Nephron progenitor cell (in vitro differentiated cells): Measurements from ENCODE around the gene KLHL29.

ENCODE experiments used
- DNase-seq: peaks from one replicate; pipeline ENCODE4 v3.0.0; 2021
- H3K27ac Mint-ChIP-seq: 2 replicates; pipeline ENCODE4 v1.8.0; 2021; ENCODE audit warnings: mild to moderate bottlenecking, moderate library complexity, mixed read lengths
- H3K27me3 Mint-ChIP-seq: 2 replicates; pipeline ENCODE4 v1.8.0; 2021; ENCODE audit warnings: mild to moderate bottlenecking, low read depth, mixed read lengths; ENCODE audit not compliant: poor library complexity
- H3K36me3 Mint-ChIP-seq: 2 replicates; pipeline ENCODE4 v1.8.0; 2021; ENCODE audit warnings: low read depth, mixed read lengths
- H3K4me1 Mint-ChIP-seq: 2 replicates; pipeline ENCODE4 v1.8.0; 2021; ENCODE audit warnings: mixed read lengths
- H3K4me3 Mint-ChIP-seq: 2 replicates; pipeline ENCODE4 v1.8.0; 2021; ENCODE audit warnings: mild to moderate bottlenecking, moderate library complexity, mixed read lengths
- H3K9me3 Mint-ChIP-seq: 2 replicates; pipeline ENCODE4 v1.8.0; 2021; ENCODE audit warnings: mild to moderate bottlenecking, moderate library complexity, mixed read lengths
- CTCF ChIP-seq: fragments of 200-600 bp; sonication (generic); IDR thresholded peaks from 2 replicates; pipeline ENCODE4 v1.5.0; 2021; ENCODE audit warnings: antibody characterized with exemption

KLHL29 gene

GRCh38 chr2:23468474-23469141 is 83.6 kb downstream of the KLHL29 start:
- H3K27ac Mint-ChIP-seq, result no peak overlapping the region
- peaks cover 40% of the 10 kb centered on the region for H3K4me1 Mint-ChIP-seq

GRCh38 chr2:23469142-23469540 is 84.2 kb downstream of the KLHL29 start:
- DNase-seq, result no peak
- no peak for TF ChIP-seq CTCF
- H3K27ac Mint-ChIP-seq, result no peak overlapping the region
- H3K36me3 Mint-ChIP-seq, result peaks cover 8% of the 10 kb centered on the region
- no peak overlapping the region for H3K4me3 Mint-ChIP-seq
- H3K27me3 Mint-ChIP-seq, result peaks cover 8% of the 10 kb centered on the region
- peaks cover 5% of the 10 kb centered on the region for H3K9me3 Mint-ChIP-seq
- peaks cover 37% of the 10 kb centered on the region for H3K4me1 Mint-ChIP-seq

More at GRCh38 chr2:23468474-23469141, 83.6 kb downstream of the KLHL29 start:
- Mint-ChIP-seq H3K4me3 (no peak overlapping the region), H3K27me3 (peaks cover 8% of the 10 kb centered on the region), H3K9me3 (peaks cover 5% of the 10 kb centered on the region), H3K36me3 (peaks cover 8% of the 10 kb centered on the region)
- TF ChIP-seq CTCF, result no peak
- DNase-seq, result no peak

- Mint-ChIP-seq H3K4me1 (peaks cover 46% of the 10 kb centered on the region), H3K27ac (no peak overlapping the region), H3K27me3 (peaks cover 16% of the 10 kb centered on the region)
These were observed 90.1 kb downstream of the KLHL29 start for GRCh38 chr2:23475036-23475435.

GRCh38 chr2:23475473-23475872 is 90.5 kb downstream of the KLHL29 start:
- peaks cover 16% of the 10 kb centered on the region for H3K27me3 Mint-ChIP-seq
- peaks cover 48% of the 10 kb centered on the region for H3K4me1 Mint-ChIP-seq
- no peaks in the 10 kb centered on the region for H3K36me3 Mint-ChIP-seq
- H3K27ac Mint-ChIP-seq, result no peak overlapping the region
- DNase-seq, result no peak
- no peak for TF ChIP-seq CTCF
- no peak overlapping the region for H3K4me3 Mint-ChIP-seq
- H3K9me3 Mint-ChIP-seq, result peaks cover 5% of the 10 kb centered on the region

More at GRCh38 chr2:23475036-23475435, 90.1 kb downstream of the KLHL29 start:
- Mint-ChIP-seq H3K9me3 (peaks cover 5% of the 10 kb centered on the region), H3K4me3 (no peak overlapping the region), H3K36me3 (no peaks in the 10 kb centered on the region)
- DNase-seq, result no peak
- TF ChIP-seq CTCF, result no peak

GRCh38 chr2:23476786-23477185 is 91.8 kb downstream of the KLHL29 start:
- no peak for TF ChIP-seq CTCF
- Mint-ChIP-seq H3K27ac (no peak overlapping the region), H3K9me3 (no peaks in the 10 kb centered on the region)

GRCh38 chr2:23477392-23477791 is 92.4 kb downstream of the KLHL29 start:
- Mint-ChIP-seq H3K4me3 (no peak overlapping the region), H3K4me1 (peaks cover 55% of the 10 kb centered on the region), H3K36me3 (no peaks in the 10 kb centered on the region), H3K9me3 (no peaks in the 10 kb centered on the region), H3K27me3 (peaks cover 18% of the 10 kb centered on the region), H3K27ac (peak overlapping the region; percentile 48)
- DNase-seq, result no peak
- TF ChIP-seq CTCF, result no peak

More at GRCh38 chr2:23476786-23477185, 91.8 kb downstream of the KLHL29 start:
- Mint-ChIP-seq H3K4me3 (no peak overlapping the region), H3K36me3 (no peaks in the 10 kb centered on the region), H3K27me3 (peaks cover 17% of the 10 kb centered on the region), H3K4me1 (peaks cover 49% of the 10 kb centered on the region)
- DNase-seq, result no peak
